Endodermal cell (in vitro differentiated cells): ENCODE data around the gene ARHGAP29. TPM values are rescaled to one million over a fixed set of nuclear protein-coding genes. Genes with fewer than 3 reads are reported as not detected.

Experiments
- DNase-seq: peaks from one replicate; pipeline ENCODE4 v3.0.0-alpha.2; 2017
- H3K27ac ChIP-seq: 2 replicates; pipeline ENCODE4 v1.5.1; 2013; ENCODE audit warnings: mild to moderate bottlenecking, low read depth, low read length, moderate library complexity
- H3K27me3 ChIP-seq: 2 replicates; pipeline ENCODE4 v1.6.1; 2013; ENCODE audit warnings: mild to moderate bottlenecking, low read length, moderate library complexity; ENCODE audit not compliant: insufficient read depth, control insufficient read depth, poor library complexity, severe bottlenecking
- H3K36me3 ChIP-seq: 2 replicates; pipeline ENCODE4 v1.7.0; 2013; ENCODE audit warnings: mild to moderate bottlenecking, low read length, moderate library complexity; ENCODE audit not compliant: control insufficient read depth, insufficient read depth
- H3K4me1 ChIP-seq: one replicate; pipeline ENCODE4 v1.7.0; 2013; ENCODE audit warnings: low read length; ENCODE audit not compliant: control insufficient read depth, insufficient read depth
- H3K4me3 ChIP-seq: 2 replicates; pipeline ENCODE4 v1.5.1; 2013; ENCODE audit warnings: mild to moderate bottlenecking, low read length, moderate library complexity
- H3K9ac ChIP-seq: 2 replicates; pipeline ENCODE4 v1.6.1; 2013; ENCODE audit warnings: mild to moderate bottlenecking, low read length, moderate library complexity; ENCODE audit not compliant: poor library complexity, severe bottlenecking; ENCODE audit errors: extremely low read depth
- H3K9me3 ChIP-seq: 2 replicates; pipeline ENCODE4 v1.6.1; 2013; ENCODE audit warnings: mild to moderate bottlenecking, low read length, moderate library complexity; ENCODE audit not compliant: control insufficient read depth
- H3K27ac Mint-ChIP-seq: 2 replicates; pipeline ENCODE4 v1.8.0; 2020; ENCODE audit warnings: mixed read lengths
- H3K27me3 Mint-ChIP-seq: 2 replicates; pipeline ENCODE4 v1.8.0; 2021; ENCODE audit warnings: mild to moderate bottlenecking, mixed read lengths; ENCODE audit not compliant: insufficient read depth
- H3K36me3 Mint-ChIP-seq: 2 replicates; pipeline ENCODE4 v1.8.0; 2020; ENCODE audit warnings: low read depth, mixed read lengths
- H3K4me1 Mint-ChIP-seq: 2 replicates; pipeline ENCODE4 v1.8.0; 2020; ENCODE audit warnings: mixed read lengths
- H3K4me3 Mint-ChIP-seq: 2 replicates; pipeline ENCODE4 v1.8.0; 2020; ENCODE audit warnings: mild to moderate bottlenecking, moderate library complexity, mixed read lengths
- H3K9me3 Mint-ChIP-seq: 2 replicates; pipeline ENCODE4 v1.8.0; 2020; ENCODE audit warnings: mild to moderate bottlenecking, mixed read lengths
- WGBS, 2 experiments: methylation state at CpG; one replicate each; pipeline versions ENCODE4 v1.1.5 to v1.1.7; 2013; ENCODE audit warnings: missing lambda C conversion rate in 2 of 2, mixed read lengths in 1 of 2; ENCODE audit not compliant: insufficient coverage in 1 of 2, insufficient read length in 1 of 2; 5-methylcytosine and 5-hydroxymethylcytosine counted together
- total RNA-seq, 2 donors: library from RNA; stranded (reverse); fragmentation: NEBNext Ultra II Directional in 1 of 2; extraction: Animal tissue kit (Norgen Biotek cat#: 25700) in 1 of 2; gene quantifications; 2 replicates in 1 of 2; 3 replicates in 1 of 2; pipeline ENCODE4 v1.2.1, GENCODE V29; 2021
- TF ChIP-seq, protein P1 (sequence below): fragments of 200-600 bp; sonication (generic); conservative IDR thresholded peaks from 2 replicates; pipeline ENCODE4 v1.5.0; 2021; ENCODE audit warnings: antibody characterized with exemption, mild to moderate bottlenecking

ARHGAP29 gene
- total RNA-seq, 2 donors from 2014 or later: 31.5 to 38.9 TPM

DNA sequence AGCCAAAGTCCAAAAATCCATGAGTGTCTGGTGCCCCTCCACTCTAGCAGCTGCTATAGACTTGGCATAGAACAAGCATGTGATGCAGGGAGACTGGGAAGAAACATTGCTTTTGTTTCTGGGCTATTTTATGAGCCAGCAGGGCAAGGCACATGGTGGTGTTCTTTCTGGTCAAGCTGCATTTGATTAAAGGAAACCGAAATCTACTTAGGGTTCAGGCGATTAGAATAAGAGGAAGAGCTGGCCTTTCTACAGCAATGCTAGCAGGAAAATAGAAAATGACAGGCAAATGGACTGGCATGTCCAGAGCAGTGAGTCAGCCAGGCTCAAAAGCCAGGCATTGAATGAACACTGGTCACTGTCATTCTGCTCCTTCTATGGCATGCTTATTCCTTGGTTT, 28.5 kb upstream of the ARHGAP29 start:
- H3K4me1 ChIP-seq: no peaks in the 10 kb centered on the region
- 91 to 100% methylated on average over 2 of the region's 2 CpGs for WGBS, 2 experiments
- DNase-seq: no peak
- Mint-ChIP-seq H3K27me3 (peaks cover 39% of the 10 kb centered on the region), H3K36me3 (no peaks in the 10 kb centered on the region), H3K27ac (no peak overlapping the region), H3K4me1 (no peaks in the 10 kb centered on the region), H3K9me3 (no peaks in the 10 kb centered on the region), H3K4me3 (no peak overlapping the region)
- no peaks in the 10 kb centered on the region for H3K36me3 ChIP-seq
- H3K9ac ChIP-seq: no peak overlapping the region
- H3K4me3 ChIP-seq: no peak overlapping the region
- no peak overlapping the region for H3K27ac ChIP-seq
- peaks cover 7% of the 10 kb centered on the region for H3K9me3 ChIP-seq
- no peaks in the 10 kb centered on the region for H3K27me3 ChIP-seq
- TF ChIP-seq, protein P1, sequence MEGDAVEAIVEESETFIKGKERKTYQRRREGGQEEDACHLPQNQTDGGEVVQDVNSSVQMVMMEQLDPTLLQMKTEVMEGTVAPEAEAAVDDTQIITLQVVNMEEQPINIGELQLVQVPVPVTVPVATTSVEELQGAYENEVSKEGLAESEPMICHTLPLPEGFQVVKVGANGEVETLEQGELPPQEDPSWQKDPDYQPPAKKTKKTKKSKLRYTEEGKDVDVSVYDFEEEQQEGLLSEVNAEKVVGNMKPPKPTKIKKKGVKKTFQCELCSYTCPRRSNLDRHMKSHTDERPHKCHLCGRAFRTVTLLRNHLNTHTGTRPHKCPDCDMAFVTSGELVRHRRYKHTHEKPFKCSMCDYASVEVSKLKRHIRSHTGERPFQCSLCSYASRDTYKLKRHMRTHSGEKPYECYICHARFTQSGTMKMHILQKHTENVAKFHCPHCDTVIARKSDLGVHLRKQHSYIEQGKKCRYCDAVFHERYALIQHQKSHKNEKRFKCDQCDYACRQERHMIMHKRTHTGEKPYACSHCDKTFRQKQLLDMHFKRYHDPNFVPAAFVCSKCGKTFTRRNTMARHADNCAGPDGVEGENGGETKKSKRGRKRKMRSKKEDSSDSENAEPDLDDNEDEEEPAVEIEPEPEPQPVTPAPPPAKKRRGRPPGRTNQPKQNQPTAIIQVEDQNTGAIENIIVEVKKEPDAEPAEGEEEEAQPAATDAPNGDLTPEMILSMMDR: no peak

DNA sequence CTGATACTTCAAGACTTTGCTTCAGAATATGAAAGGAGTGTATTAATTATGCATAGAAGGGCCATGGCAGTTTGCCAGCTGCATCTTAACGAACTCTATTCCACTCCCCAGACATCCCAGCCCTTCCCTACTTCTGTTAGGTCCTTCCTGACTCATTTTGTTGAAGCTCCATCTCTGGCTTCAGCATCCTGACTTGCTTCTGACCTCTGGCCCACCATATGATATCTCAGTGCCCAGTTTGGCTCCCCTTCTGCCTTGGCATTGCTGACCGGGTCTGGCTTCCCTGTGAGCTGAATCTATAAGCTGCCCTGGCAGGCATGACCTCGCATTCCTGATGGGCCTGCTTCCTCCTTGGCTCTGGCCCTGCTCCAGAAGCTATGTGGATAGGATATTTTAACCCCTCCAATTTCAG, 27.6 kb upstream of the ARHGAP29 start:
- Histone ChIP-seq H3K27ac (no peak overlapping the region), H3K9ac (no peak overlapping the region), H3K36me3 (no peaks in the 10 kb centered on the region), H3K4me3 (no peak overlapping the region), H3K27me3 (no peaks in the 10 kb centered on the region), H3K4me1 (no peaks in the 10 kb centered on the region), H3K9me3 (peaks cover 7% of the 10 kb centered on the region)
- H3K9me3 Mint-ChIP-seq: no peaks in the 10 kb centered on the region
- TF ChIP-seq, protein P1: no peak
- no peak overlapping the region for H3K27ac Mint-ChIP-seq
- H3K27me3 Mint-ChIP-seq: peaks cover 48% of the 10 kb centered on the region
- no peak overlapping the region for H3K4me3 Mint-ChIP-seq
- no peak for DNase-seq
- H3K36me3 Mint-ChIP-seq: no peaks in the 10 kb centered on the region
- no peaks in the 10 kb centered on the region for H3K4me1 Mint-ChIP-seq
- 86 to 100% methylated on average over 1 to 3 of the region's 3 CpGs for WGBS, 2 experiments

DNA sequence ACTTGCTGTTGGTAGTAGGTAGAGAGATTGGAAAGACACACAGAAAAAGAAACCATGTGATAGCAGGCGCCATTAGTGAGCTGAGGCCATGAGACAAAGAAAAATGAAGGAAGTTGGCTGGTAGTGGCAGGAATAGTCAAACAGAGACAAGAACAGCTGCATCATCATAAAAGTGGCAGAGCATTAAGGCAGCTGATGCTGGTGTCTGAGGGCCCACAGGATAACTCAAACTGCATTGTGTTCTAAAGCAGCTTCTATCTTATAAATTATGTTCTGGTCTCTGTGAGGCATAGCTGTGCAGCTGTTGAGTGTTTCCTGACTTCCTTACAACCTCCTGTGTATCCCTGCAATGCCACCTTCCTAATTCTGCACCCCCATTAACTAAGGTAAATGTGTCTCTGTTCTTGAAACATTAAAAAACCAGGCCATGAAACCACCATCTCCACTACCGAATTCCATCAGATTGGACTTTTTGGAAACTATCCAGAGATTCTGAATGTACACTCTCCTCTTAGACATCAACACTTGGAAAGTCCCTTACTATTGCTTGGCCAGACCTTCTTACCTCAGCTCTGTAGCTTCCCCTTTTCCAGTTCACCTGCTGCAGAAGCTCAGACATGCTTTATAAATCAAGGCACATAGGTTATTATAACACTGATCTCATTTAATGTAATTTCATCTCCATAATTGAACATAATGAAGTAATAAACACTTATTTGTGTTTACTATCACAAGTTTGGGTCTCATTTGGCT, 23.4 kb upstream of the ARHGAP29 start:
- H3K4me1 Mint-ChIP-seq: no peaks in the 10 kb centered on the region
- no peaks in the 10 kb centered on the region for H3K9me3 Mint-ChIP-seq
- TF ChIP-seq, protein P1: no peak

More for the DNA sequence above, 23.4 kb upstream of the ARHGAP29 start:
- no peak overlapping the region for H3K27ac Mint-ChIP-seq
- 93 to 100% methylated on average over 2 of the region's 2 CpGs for WGBS, 2 experiments
- Histone ChIP-seq H3K4me3 (no peak overlapping the region), H3K9me3 (no peaks in the 10 kb centered on the region), H3K9ac (no peak overlapping the region), H3K27me3 (peaks cover 7% of the 10 kb centered on the region), H3K27ac (no peak overlapping the region), H3K4me1 (no peaks in the 10 kb centered on the region), H3K36me3 (no peaks in the 10 kb centered on the region)
- no peaks in the 10 kb centered on the region for H3K36me3 Mint-ChIP-seq
- DNase-seq: no peak
- H3K4me3 Mint-ChIP-seq: no peak overlapping the region
- peaks cover 81% of the 10 kb centered on the region for H3K27me3 Mint-ChIP-seq
